Stimulated activated CD4-positive, alpha-beta T cell treated with anti-CD3 and anti-CD28 coated beads, Interleukin-2, amount 100 ng/mL, for 4 hours (primary cell): ENCODE measurements around the gene SHISA4.
"Not testable (repeated sequence)": the region's sequence is repeated elsewhere in the genome, so short reads cannot be mapped to it uniquely, and the experiment has no call there.

ENCODE experiments used
- DNase-seq: peaks from one replicate; pipeline ENCODE4 v3.0.0-alpha.2; 2020; ENCODE audit warnings: low read depth

Gene SHISA4

GRCh38 chr1:201898992-201899391 lies 10.3 kb downstream of the SHISA4 start:
- no peak for DNase-seq

- DNase-seq: no peak
Observed at GRCh38 chr1:201899683-201900429, 11.2 kb downstream of the SHISA4 start.

GRCh38 chr1:201900476-201900875 lies 11.8 kb downstream of the SHISA4 start:
- no peak for DNase-seq

- not testable (repeated sequence) for DNase-seq
Observed at GRCh38 chr1:201901036-201901435, 12.3 kb downstream of the SHISA4 start.

GRCh38 chr1:201902198-201902597 lies 13.5 kb downstream of the SHISA4 start:
- no peak for DNase-seq

GRCh38 chr1:201903135-201903534 lies 14.4 kb downstream of the SHISA4 start:
- no peak for DNase-seq

GRCh38 chr1:201904579-201904978 lies 15.9 kb downstream of the SHISA4 start:
- DNase-seq: no peak

- no peak for DNase-seq
Observed at GRCh38 chr1:201905234-201905890, 16.7 kb downstream of the SHISA4 start.

GRCh38 chr1:201906336-201906735 lies 17.6 kb downstream of the SHISA4 start:
- no peak for DNase-seq

GRCh38 chr1:201907621-201908020 lies 18.9 kb downstream of the SHISA4 start:
- no peak for DNase-seq

GRCh38 chr1:201911826-201912571 lies 23.3 kb downstream of the SHISA4 start:
- no peak for DNase-seq

GRCh38 chr1:201912832-201913231 lies 24.1 kb downstream of the SHISA4 start:
- no peak for DNase-seq

GRCh38 chr1:201914456-201915235 lies 25.9 kb downstream of the SHISA4 start:
- no peak for DNase-seq

GRCh38 chr1:201916649-201917249 lies 28.1 kb downstream of the SHISA4 start:
- no peak for DNase-seq

- DNase-seq: no peak
Observed at GRCh38 chr1:201917362-201918033, 28.8 kb downstream of the SHISA4 start.

- no peak for DNase-seq
Observed at GRCh38 chr1:201918343-201918742, 29.6 kb downstream of the SHISA4 start.

- DNase-seq: no peak
Observed at GRCh38 chr1:201921952-201922558, 33.4 kb downstream of the SHISA4 start.

GRCh38 chr1:201925301-201925567 lies 36.5 kb downstream of the SHISA4 start:
- no peak for DNase-seq

GRCh38 chr1:201925981-201926645 lies 37.4 kb downstream of the SHISA4 start:
- no peak for DNase-seq

GRCh38 chr1:201928266-201928665 lies 39.6 kb downstream of the SHISA4 start:
- no peak for DNase-seq
